ENCODE data around the gene TMCO5A.

Gene TMCO5A

GRCh38 chr15:37934340-37934739 lies at the start of gene TMCO5A:
TMCO5A (plus strand) TSS chr15:37934640; CDS start chr15:37936324, 1,684 bp downstream.
- no peak for TF ChIP-seq ZFX (IDR thresholded peaks at IDR 0.05; ENCODE audit: borderline replicate concordance)
- no peak for TF ChIP-seq CTCF (IDR thresholded peaks at IDR 0.05)
- no peak within 1 kb of the TSS for H3K27ac ChIP-seq

GRCh38 chr15:37885651-37886050 lies 48.8 kb upstream of the TMCO5A start:
- no peak for TF ChIP-seq ZFX (IDR thresholded peaks at IDR 0.05; ENCODE audit: borderline replicate concordance)
- no peak for TF ChIP-seq CTCF (IDR thresholded peaks at IDR 0.05)
- no peak overlapping the region for H3K27ac ChIP-seq

GRCh38 chr15:37888356-37888755 lies 46.1 kb upstream of the TMCO5A start:
- no peak for TF ChIP-seq CTCF (IDR thresholded peaks at IDR 0.05)
- TF ChIP-seq ZFX (IDR thresholded peaks at IDR 0.05; ENCODE audit: borderline replicate concordance), result no peak
- no peak overlapping the region for H3K27ac ChIP-seq

- peak; percentile 83 for TF ChIP-seq CTCF (IDR thresholded peaks at IDR 0.05)
- no peak for TF ChIP-seq ZFX (IDR thresholded peaks at IDR 0.05; ENCODE audit: borderline replicate concordance)
- no peak overlapping the region for H3K27ac ChIP-seq
These were observed 42.6 kb upstream of the TMCO5A start for GRCh38 chr15:37891766-37892368.

- H3K27ac ChIP-seq, result no peak overlapping the region
- TF ChIP-seq CTCF (IDR thresholded peaks at IDR 0.05) (no peak), ZFX (IDR thresholded peaks at IDR 0.05; ENCODE audit: borderline replicate concordance) (no peak)
These were observed 41.1 kb upstream of the TMCO5A start for GRCh38 chr15:37893309-37893708.

GRCh38 chr15:37898362-37898761 lies 36.1 kb upstream of the TMCO5A start:
- H3K27ac ChIP-seq, result no peak overlapping the region
- TF ChIP-seq CTCF (IDR thresholded peaks at IDR 0.05), result no peak
- no peak for TF ChIP-seq ZFX (IDR thresholded peaks at IDR 0.05; ENCODE audit: borderline replicate concordance)

GRCh38 chr15:37900326-37901221 lies 33.9 kb upstream of the TMCO5A start:
- TF ChIP-seq ZFX (IDR thresholded peaks at IDR 0.05; ENCODE audit: borderline replicate concordance) (no peak), CTCF (IDR thresholded peaks at IDR 0.05) (no peak)
- no peak overlapping the region for H3K27ac ChIP-seq
